Common myeloid progenitor, CD34-positive (primary cell): ENCODE measurements around the gene FAM53B.

Source experiments
- CTCF ChIA-PET: fragments of 350-600 bp; sonication (Branson Sonifier 250); formaldehyde crosslinking; loops from one replicate; lab custom pipeline; 2021; ENCODE audit warnings: antibody characterized with exemption; lab: Charles Lee
- POLR2A ChIA-PET: fragments of 350-600 bp; sonication (Branson Sonifier 250); formaldehyde crosslinking; loops from one replicate; lab custom pipeline; 2021; ENCODE audit warnings: antibody characterized with exemption; lab: Charles Lee
- DNase-seq, 3 donors: peaks; one replicate each; pipeline versions ENCODE4 v3.0.0 to v3.0.0-alpha.2; 2013
- H3K27ac ChIP-seq, 2 experiments: 1 replicate in 1 of 2; 2 replicates in 1 of 2; pipeline ENCODE4 v1.7.0; 2013; ENCODE audit warnings: inconsistent platforms in 2 of 2, low read length in 2 of 2, mild to moderate bottlenecking in 2 of 2, low read depth in 1 of 2, moderate library complexity in 1 of 2; ENCODE audit not compliant: severe bottlenecking in 2 of 2, insufficient read depth in 1 of 2, poor library complexity in 1 of 2
- H3K27me3 ChIP-seq, 5 experiments: replicated peaks in 2 of 5; 1 replicate in 3 of 5; 2 replicates in 2 of 5; pipeline versions ENCODE4 v1.6.1 to v1.7.0; 2013; ENCODE audit warnings: low read length in 4 of 5, mild to moderate bottlenecking in 2 of 5, moderate library complexity in 2 of 5, inconsistent platforms in 1 of 5; ENCODE audit not compliant: insufficient read depth in 5 of 5, control insufficient read depth in 4 of 5
- H3K36me3 ChIP-seq, 4 experiments: 1 replicate in 2 of 4; 2 replicates in 2 of 4; pipeline versions ENCODE4 v1.6.1 to v1.7.0; 2013; ENCODE audit warnings: low read length in 3 of 4, control low read depth in 1 of 4, mild to moderate bottlenecking in 1 of 4; ENCODE audit not compliant: control insufficient read depth in 4 of 4, insufficient read depth in 4 of 4
- H3K4me1 ChIP-seq, 4 experiments: 1 replicate in 3 of 4; 2 replicates in 1 of 4; pipeline versions ENCODE4 v1.6.1 to v1.7.1; 2013; ENCODE audit warnings: low read length in 3 of 4, mild to moderate bottlenecking in 3 of 4, control low read depth in 1 of 4, inconsistent platforms in 1 of 4, moderate library complexity in 1 of 4; ENCODE audit not compliant: control insufficient read depth in 4 of 4, insufficient read depth in 4 of 4; ENCODE audit errors: control extremely low read depth in 1 of 4
- H3K4me3 ChIP-seq, 7 experiments: 1 replicate in 4 of 7; 2 replicates in 3 of 7; pipeline versions ENCODE4 v1.5.1 to v1.7.0; 2013; ENCODE audit warnings: mild to moderate bottlenecking in 7 of 7, low read length in 6 of 7, moderate library complexity in 6 of 7, inconsistent platforms in 2 of 7, low read depth in 2 of 7, control low read depth in 1 of 7; ENCODE audit not compliant: insufficient read depth in 4 of 7, control insufficient read depth in 1 of 7; ENCODE audit errors: extremely low read depth in 1 of 7
- H3K9me3 ChIP-seq, 5 experiments: 1 replicate in 4 of 5; 2 replicates in 1 of 5; pipeline versions ENCODE4 v1.6.1 to v1.7.1; 2013; ENCODE audit warnings: low read length in 4 of 5, mild to moderate bottlenecking in 2 of 5, inconsistent platforms in 1 of 5, low read depth in 1 of 5, moderate library complexity in 1 of 5; ENCODE audit not compliant: control insufficient read depth in 4 of 5, insufficient read depth in 2 of 5; ENCODE audit errors: control extremely low read depth in 1 of 5
- WGBS: methylation state at CpG from one replicate; pipeline ENCODE4 v1.1.5; 2013; ENCODE audit not compliant: insufficient coverage; 5-methylcytosine and 5-hydroxymethylcytosine counted together

Gene FAM53B

GRCh38 chr10:124659380-124659779 is 84.8 kb downstream of the FAM53B start:
- Histone ChIP-seq H3K27me3 (no peaks in the 10 kb centered on the region), H3K36me3 (peaks cover 2 to 49% (median 9%) of the 10 kb centered on the region in 4 experiments), H3K27ac (no peak overlapping the region), H3K4me3 (no peak overlapping the region), H3K4me1 (peaks cover 0 to 34% (median 15%) of the 10 kb centered on the region in 4 experiments), H3K9me3 (no peaks in the 10 kb centered on the region)
- POLR2A ChIA-PET, result no interaction called here
- CTCF ChIA-PET, result interaction anchor here (0.9 to 2.6 kb wide), 8 partner anchors 9 to 82 kb away, joined by 3 to 14 read pairs (median 6); no protein-coding TSS in a partner anchor
- no peak for DNase-seq
- WGBS, result 47% methylated on average over 2 of the region's 2 CpGs

DNA sequence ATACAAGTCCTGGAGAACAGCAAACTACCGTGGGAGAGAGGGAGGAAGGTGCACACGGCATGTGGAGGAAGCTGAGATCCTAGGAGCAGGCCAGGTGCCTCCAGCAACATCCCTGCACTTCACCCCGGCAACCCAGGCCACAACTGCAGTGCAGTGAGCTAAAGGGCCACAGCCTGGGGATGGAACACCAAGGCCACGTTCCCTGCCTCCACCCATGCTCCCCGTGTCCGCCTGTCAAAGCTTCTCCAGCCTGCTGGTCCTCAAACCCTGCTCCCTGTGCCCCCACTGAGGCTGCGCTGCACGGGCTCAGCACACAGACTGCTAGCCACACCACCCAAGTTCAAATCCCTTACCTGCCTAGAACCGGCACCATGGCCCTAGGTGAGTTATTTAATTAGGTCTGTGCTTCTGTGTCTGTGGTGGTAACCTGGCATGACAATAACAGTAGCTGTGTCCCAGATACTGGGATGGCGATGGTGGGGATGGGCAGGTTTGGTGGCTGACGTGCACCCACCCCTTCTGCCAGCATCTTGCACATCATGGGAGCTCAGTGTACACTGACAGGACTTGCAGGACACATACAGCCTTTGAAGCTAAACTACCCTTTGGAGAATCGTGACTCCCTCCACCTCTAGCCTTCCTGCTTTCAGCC is 85.5 kb downstream of the FAM53B start:
- Histone ChIP-seq H3K36me3 (peaks cover 2 to 44% (median 8%) of the 10 kb centered on the region in 4 experiments), H3K27me3 (no peaks in the 10 kb centered on the region), H3K27ac (no peak overlapping the region), H3K4me1 (peaks cover 0 to 34% (median 15%) of the 10 kb centered on the region in 4 experiments), H3K9me3 (no peaks in the 10 kb centered on the region), H3K4me3 (no peak overlapping the region)
- 98% methylated on average over 5 of the region's 12 CpGs for WGBS
- ChIA-PET CTCF (interaction anchor here (1.1 to 2.6 kb wide), 7 partner anchors 10 to 83 kb away, joined by 3 to 14 read pairs (median 8); no protein-coding TSS in a partner anchor), POLR2A (no interaction called here)
- no peak for DNase-seq

- Histone ChIP-seq H3K4me3 (no peak overlapping the region), H3K36me3 (peaks cover 2 to 39% (median 6%) of the 10 kb centered on the region in 4 experiments), H3K27ac (no peak overlapping the region), H3K27me3 (no peaks in the 10 kb centered on the region), H3K4me1 (peaks cover 0 to 35% (median 15%) of the 10 kb centered on the region in 4 experiments), H3K9me3 (no peaks in the 10 kb centered on the region)
- WGBS, result 68% methylated on average over 6 of the region's 9 CpGs
- ChIA-PET CTCF (interaction anchor here (0.7 to 1.0 kb wide), 3 partner anchors 9 to 84 kb away, joined by 3 read pairs; no protein-coding TSS in a partner anchor), POLR2A (no interaction called here)
- DNase-seq, result peak; percentile 62 to 85 (median 80)
These were observed 86.4 kb downstream of the FAM53B start for GRCh38 chr10:124657806-124658205.

DNA sequence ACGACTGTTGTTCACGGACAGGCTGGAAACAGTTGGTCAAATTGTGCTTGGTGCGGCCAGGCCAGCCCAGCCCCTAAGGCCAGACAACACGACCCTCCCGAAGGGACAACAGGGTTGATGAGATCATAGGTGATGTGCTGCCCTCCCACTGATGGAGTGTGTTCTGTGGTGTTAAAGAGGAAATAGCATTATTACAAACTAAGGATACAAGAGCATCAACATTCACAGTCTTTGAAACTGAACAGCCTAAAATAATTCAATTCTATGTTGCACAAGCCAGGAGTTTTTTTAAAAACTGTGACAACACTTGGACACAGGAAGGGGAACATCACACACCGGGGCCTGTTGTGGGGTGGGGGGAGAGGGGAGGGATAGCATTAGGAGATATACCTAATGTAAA is 87.6 kb downstream of the FAM53B start:
- POLR2A ChIA-PET, result no interaction called here
- H3K27ac ChIP-seq, result no peak overlapping the region
- no peaks in the 10 kb centered on the region for H3K27me3 ChIP-seq
- H3K4me1 ChIP-seq, result peaks cover 2 to 48% (median 22%) of the 10 kb centered on the region in 4 experiments
- peaks cover 0 to 35% (median 5%) of the 10 kb centered on the region in 4 experiments for H3K36me3 ChIP-seq
- WGBS, result 98% methylated on average over 3 of the region's 6 CpGs
- H3K4me3 ChIP-seq, result no peak overlapping the region
- CTCF ChIA-PET, result no interaction called here
- no peak for DNase-seq
- H3K9me3 ChIP-seq, result no peaks in the 10 kb centered on the region

DNA sequence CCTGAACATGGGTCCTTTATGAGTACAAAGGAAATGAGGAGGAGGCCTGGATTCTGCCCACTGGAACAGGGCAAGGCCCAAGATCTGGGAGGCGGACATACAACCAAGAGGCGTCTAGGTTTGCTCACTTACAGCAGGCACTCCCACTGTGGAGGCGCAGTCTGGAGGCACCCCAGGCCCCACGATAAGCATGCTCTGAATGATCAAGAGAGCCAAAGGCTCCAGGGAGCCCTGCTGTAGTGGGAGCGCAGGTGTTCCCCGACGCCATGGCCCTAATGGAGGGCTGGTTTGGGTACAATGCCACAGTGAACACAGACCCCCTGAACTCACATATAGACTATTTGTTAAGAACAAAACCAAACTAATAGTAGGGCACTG is 88.1 kb downstream of the FAM53B start:
- no peak for DNase-seq
- peaks cover 0 to 31% (median 5%) of the 10 kb centered on the region in 4 experiments for H3K36me3 ChIP-seq
- CTCF ChIA-PET, result interaction anchor here (1.0 to 1.8 kb wide), 3 partner anchors 8 to 118 kb away, joined by 3 to 11 read pairs (median 4); no protein-coding TSS in a partner anchor
- no peak overlapping the region for H3K27ac ChIP-seq
- 100% methylated on average over 3 of the region's 7 CpGs for WGBS
- H3K9me3 ChIP-seq, result no peaks in the 10 kb centered on the region
- POLR2A ChIA-PET, result no interaction called here
- H3K4me3 ChIP-seq, result no peak overlapping the region
- peaks cover 2 to 53% (median 26%) of the 10 kb centered on the region in 4 experiments for H3K4me1 ChIP-seq
- no peaks in the 10 kb centered on the region for H3K27me3 ChIP-seq

DNA sequence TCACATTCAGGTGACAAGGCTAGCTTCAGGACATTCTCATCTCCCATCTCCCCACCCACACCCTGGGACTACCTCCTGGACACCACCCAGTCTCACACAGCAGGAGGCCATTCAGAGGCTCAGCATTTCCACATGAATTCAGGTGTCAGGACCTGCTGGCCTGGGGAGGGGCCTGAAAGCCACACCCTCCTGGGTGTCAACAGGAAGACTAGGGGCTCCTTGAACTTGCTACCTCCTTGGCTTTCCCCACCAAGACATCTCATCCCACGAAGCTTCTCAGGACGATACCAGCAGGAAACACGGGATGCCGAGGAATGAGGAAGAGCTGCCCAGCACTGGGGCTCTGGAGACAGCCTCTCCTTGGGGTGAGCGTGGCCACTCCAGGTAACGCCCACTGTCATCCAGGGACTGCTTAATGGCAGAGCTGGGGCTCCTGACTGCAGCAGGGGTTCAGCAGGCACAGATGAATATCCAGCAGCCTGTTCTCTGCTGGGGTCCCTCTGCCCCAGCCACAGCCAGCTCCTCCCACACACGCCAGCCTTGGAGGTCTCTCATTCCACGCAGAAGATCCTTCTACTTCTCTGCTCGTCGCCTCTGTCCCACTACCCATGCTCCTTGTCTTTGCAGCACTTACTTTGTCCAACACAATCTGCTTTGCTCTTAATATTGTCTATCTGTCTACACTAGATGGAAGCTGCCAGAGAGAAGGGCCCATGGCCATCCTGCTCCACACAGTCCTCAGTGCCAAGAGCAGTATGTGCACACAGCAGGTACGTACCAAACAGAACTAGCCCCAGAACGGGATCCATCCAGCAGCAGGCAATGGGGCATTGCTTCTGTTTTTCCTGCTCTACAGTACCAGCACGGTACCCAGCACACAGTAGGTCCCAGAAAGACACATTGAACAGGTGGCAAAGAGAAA is 88.7 kb downstream of the FAM53B start:
- Histone ChIP-seq H3K9me3 (no peaks in the 10 kb centered on the region), H3K4me3 (no peak overlapping the region), H3K27ac (no peak overlapping the region), H3K27me3 (no peaks in the 10 kb centered on the region), H3K4me1 (peaks cover 4 to 59% (median 33%) of the 10 kb centered on the region in 4 experiments), H3K36me3 (peaks cover 0 to 28% (median 5%) of the 10 kb centered on the region in 4 experiments)
- POLR2A ChIA-PET, result no interaction called here
- 86% methylated on average over 12 of the region's 13 CpGs for WGBS
- CTCF ChIA-PET, result interaction anchor here (1.0 to 1.8 kb wide), 8 partner anchors 9 to 131 kb away, joined by 3 to 11 read pairs (median 4); no protein-coding TSS in a partner anchor
- DNase-seq, result no peak
